GM12872 (cell line): Measurements from ENCODE around the gene CC2D2A.

Experiments
- CTCF ChIP-seq: IDR thresholded peaks from 3 replicates; pipeline ENCODE4 v1.5.1; 2011; ENCODE audit warnings: low read depth, mild to moderate bottlenecking, low read length, moderate library complexity; ENCODE audit not compliant: insufficient read depth

The CC2D2A gene

DNA sequence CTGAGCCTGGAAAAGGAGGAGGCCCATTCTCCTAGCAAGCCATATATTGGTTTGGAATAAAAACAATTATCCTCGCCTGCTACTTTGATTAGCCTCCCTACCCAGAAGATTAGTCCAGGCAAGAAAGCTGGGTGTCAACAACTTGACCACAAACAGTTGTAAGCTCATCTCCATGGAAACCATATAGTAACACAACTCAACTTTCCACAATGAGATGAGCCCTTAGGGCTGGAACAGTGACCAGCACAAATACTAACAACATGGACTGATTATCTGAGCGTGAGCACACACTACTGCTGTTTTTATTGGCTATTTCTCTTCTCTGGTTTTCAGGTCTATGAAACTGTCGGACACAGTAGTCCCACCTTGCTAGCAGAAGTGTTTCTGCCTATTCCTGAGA, 80.8 kb downstream of the CC2D2A start:
- TF ChIP-seq CTCF = no peak

GRCh38 chr4:15551740-15552446, 82.2 kb downstream of the CC2D2A start:
- TF ChIP-seq CTCF = no peak

DNA sequence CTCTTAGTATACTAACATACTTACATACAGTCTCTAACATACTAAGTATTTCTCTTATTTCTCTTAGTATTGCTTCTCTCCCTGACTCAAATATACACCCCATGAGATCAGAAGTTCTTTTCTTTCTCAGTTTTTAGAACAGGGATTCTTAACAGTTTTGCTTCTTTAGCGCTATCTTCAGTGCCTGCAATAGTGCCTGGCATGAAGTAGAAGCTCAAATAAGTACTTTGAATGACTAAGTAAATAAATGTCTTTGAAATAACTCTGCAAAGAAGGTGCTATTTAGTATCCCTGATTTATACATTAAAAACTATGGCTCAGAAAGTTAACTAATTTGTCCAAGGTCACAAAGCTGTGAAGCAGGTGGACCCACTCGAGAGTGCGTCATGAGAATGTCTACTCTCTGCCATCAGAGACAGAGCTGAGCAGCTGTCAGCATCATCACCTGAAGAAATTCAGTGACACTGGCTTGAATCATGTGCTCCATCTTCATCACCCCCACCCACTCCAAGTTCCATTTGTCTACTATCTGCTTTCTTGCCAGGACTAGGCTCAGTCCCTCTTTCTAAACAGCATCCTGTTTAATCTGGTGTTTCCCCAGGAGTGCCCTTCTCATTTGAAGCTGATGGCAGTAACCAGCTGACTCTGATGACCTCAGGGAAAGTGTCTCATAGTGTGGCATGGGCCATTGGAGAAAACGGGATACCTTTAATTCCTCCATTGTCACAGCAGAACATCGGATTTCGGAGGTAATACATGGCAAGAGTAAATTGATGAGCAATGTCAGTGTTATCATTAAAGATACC, 83.1 kb downstream of the CC2D2A start:
- TF ChIP-seq CTCF = no peak

DNA sequence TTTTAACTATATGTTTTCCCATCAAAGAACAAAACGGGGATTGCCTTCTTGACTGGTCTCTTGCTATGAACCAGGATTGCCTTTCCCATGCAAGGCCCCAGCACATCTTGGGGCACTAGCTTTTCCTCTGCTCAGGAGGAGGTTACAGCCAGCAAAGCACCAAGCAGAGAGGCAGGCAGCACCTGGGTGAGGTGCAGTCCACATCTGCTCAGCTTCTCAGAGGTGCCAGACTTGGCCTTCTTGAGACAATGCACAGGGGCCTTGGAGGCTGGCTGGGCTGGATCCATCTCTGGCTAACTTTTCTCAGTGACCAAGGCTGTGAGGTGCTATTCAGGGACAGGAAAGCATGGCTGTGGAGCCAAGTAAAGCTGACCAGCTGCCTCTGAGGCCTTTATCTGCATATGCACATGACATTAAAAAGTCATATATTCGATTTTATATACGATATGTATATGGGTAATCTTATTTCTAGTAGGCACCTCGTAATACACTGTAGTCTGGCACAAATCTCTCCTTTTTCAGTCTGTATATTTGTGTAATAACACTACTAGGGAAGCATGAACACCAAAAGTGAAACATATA, 86.9 kb downstream of the CC2D2A start:
- TF ChIP-seq CTCF = no peak

DNA sequence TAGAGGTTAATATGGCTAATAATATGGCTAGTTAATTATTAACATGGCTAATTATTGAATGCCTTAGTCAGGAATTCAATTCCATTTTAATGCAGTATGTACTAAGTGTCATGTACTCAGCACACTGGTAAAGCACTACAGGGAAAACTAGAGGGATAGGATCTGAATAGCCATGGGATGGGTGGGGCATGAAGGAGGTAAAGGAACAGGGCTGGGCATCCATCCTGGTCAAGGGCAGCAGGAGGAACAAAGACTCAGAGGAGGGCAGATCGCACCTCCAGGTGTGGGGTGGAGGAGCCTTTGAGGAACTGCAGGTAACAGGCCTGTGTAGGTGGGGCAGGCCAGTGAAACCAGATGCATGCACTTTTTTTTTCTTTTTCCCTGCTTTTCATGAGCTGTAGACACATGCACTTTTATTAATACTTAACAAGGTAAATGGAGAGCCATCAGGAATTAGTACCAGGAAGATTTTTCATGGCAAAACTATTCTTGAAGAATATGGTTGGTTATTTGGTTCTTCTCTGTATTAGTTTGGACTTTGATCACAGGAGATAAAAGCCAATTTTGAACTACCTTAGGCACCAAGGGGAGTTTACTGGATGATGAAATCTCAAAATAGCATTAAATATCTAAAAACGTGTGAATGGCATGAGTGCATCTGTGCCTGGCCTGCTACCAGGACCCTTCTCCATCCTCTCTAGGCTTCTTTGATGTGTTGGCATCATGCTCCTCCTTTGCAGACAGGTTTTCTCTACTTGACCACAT, 88.3 kb downstream of the CC2D2A start:
- no peak for TF ChIP-seq CTCF

- TF ChIP-seq CTCF = no peak
Observed at GRCh38 chr4:15558561-15558960, 88.9 kb downstream of the CC2D2A start.

- TF ChIP-seq CTCF = no peak
Observed at GRCh38 chr4:15562114-15562513, 92.4 kb downstream of the CC2D2A start.
